Measurements from ENCODE around the gene NPHP3. TPM values are rescaled to one million over a fixed set of nuclear protein-coding genes. Genes with fewer than 3 reads are reported as not detected.
"Not testable (repeated sequence)": the region's sequence is repeated elsewhere in the genome, so short reads cannot be mapped to it uniquely, and the experiment has no call there.

The NPHP3 gene
- total RNA-seq, 2 experiments from 2014 or later, result 31.5 to 32.2 TPM

- POLR2A ChIA-PET, result no interaction called here
- Mint-ChIP-seq H3K27ac (no peak overlapping the region), H3K4me3 (no peak overlapping the region)
Measured at GRCh38 chr3:132652640-132653270, 69.5 kb downstream of the NPHP3 start.

GRCh38 chr3:132650153-132650552 lies 72.1 kb downstream of the NPHP3 start:
- Mint-ChIP-seq H3K4me1 (peaks cover 1% of the 10 kb centered on the region), H3K27ac (no peak overlapping the region), H3K9me3 (no peaks in the 10 kb centered on the region), H3K36me3 (no peaks in the 10 kb centered on the region), H3K27me3 (no peaks in the 10 kb centered on the region), H3K4me3 (no peak overlapping the region)
- ATAC-seq (ENCODE audit: low read depth), result no peak
- POLR2A ChIA-PET, result no interaction called here
- no peak for DNase-seq

More at GRCh38 chr3:132652640-132653270, 69.5 kb downstream of the NPHP3 start:
- Mint-ChIP-seq H3K27me3 (no peaks in the 10 kb centered on the region), H3K36me3 (no peaks in the 10 kb centered on the region), H3K9me3 (no peaks in the 10 kb centered on the region), H3K4me1 (peaks cover 7% of the 10 kb centered on the region)
- no peak for ATAC-seq (ENCODE audit: low read depth)
- no peak for DNase-seq

- no peak overlapping the region for H3K4me3 Mint-ChIP-seq
- peaks cover 9% of the 10 kb centered on the region for H3K4me1 Mint-ChIP-seq
- H3K27me3 Mint-ChIP-seq, result no peaks in the 10 kb centered on the region
- no peaks in the 10 kb centered on the region for H3K36me3 Mint-ChIP-seq
- DNase-seq (no peak), ATAC-seq (ENCODE audit: low read depth) (no peak)
- H3K9me3 Mint-ChIP-seq, result no peaks in the 10 kb centered on the region
- POLR2A ChIA-PET, result interaction anchor here (1.2 kb wide), 1 partner anchor 14 kb away, joined by 3 read pairs; no protein-coding TSS in a partner anchor
- H3K27ac Mint-ChIP-seq, result no peak overlapping the region
Measured at GRCh38 chr3:132645058-132645457, 77.2 kb downstream of the NPHP3 start.

GRCh38 chr3:132643366-132643765 lies 78.8 kb downstream of the NPHP3 start:
- Mint-ChIP-seq H3K4me3 (no peak overlapping the region), H3K27ac (peak overlapping the region; percentile 41), H3K36me3 (peaks cover 2% of the 10 kb centered on the region), H3K27me3 (no peaks in the 10 kb centered on the region), H3K9me3 (no peaks in the 10 kb centered on the region), H3K4me1 (peaks cover 9% of the 10 kb centered on the region)
- DNase-seq, result no peak
- POLR2A ChIA-PET, result interaction anchor here (0.8 kb wide), 1 partner anchor 226 kb away, joined by 3 read pairs; the partner anchor contains the start of gene DNAJC13
- no peak for ATAC-seq (ENCODE audit: low read depth)

- DNase-seq, result no peak
- Mint-ChIP-seq H3K4me1 (peaks cover 9% of the 10 kb centered on the region), H3K36me3 (peaks cover 2% of the 10 kb centered on the region), H3K9me3 (no peaks in the 10 kb centered on the region), H3K4me3 (no peak overlapping the region), H3K27me3 (no peaks in the 10 kb centered on the region), H3K27ac (no peak overlapping the region)
- POLR2A ChIA-PET, result no interaction called here
- no peak for ATAC-seq (ENCODE audit: low read depth)
Measured at GRCh38 chr3:132642539-132642847, 79.7 kb downstream of the NPHP3 start.

GRCh38 chr3:132641837-132642538 lies 80.2 kb downstream of the NPHP3 start:
- Mint-ChIP-seq H3K27me3 (no peaks in the 10 kb centered on the region), H3K4me3 (no peak overlapping the region), H3K4me1 (peaks cover 9% of the 10 kb centered on the region), H3K9me3 (no peaks in the 10 kb centered on the region), H3K36me3 (peaks cover 4% of the 10 kb centered on the region), H3K27ac (no peak overlapping the region)
- POLR2A ChIA-PET, result no interaction called here
- ATAC-seq (ENCODE audit: low read depth) (no peak), DNase-seq (no peak)

- H3K27me3 Mint-ChIP-seq; H3K9me3 Mint-ChIP-seq; POLR2A ChIA-PET; H3K4me3 Mint-ChIP-seq; ATAC-seq (ENCODE audit: low read depth); H3K27ac Mint-ChIP-seq; H3K36me3 Mint-ChIP-seq; DNase-seq; H3K4me1 Mint-ChIP-seq: not testable (repeated sequence)
Measured at GRCh38 chr3:132641427-132641826, 80.8 kb downstream of the NPHP3 start.

- no peak overlapping the region for H3K4me3 Mint-ChIP-seq
- H3K4me1 Mint-ChIP-seq, result peaks cover 7% of the 10 kb centered on the region
- ATAC-seq (ENCODE audit: low read depth) (no peak), DNase-seq (no peak)
- no peaks in the 10 kb centered on the region for H3K9me3 Mint-ChIP-seq
- no peak overlapping the region for H3K27ac Mint-ChIP-seq
- H3K27me3 Mint-ChIP-seq, result no peaks in the 10 kb centered on the region
- H3K36me3 Mint-ChIP-seq, result peaks cover 15% of the 10 kb centered on the region
- POLR2A ChIA-PET, result no interaction called here
Measured at GRCh38 chr3:132638706-132639105, 83.5 kb downstream of the NPHP3 start.

- no peak overlapping the region for H3K4me3 Mint-ChIP-seq
- no peak overlapping the region for H3K27ac Mint-ChIP-seq
- H3K27me3 Mint-ChIP-seq, result no peaks in the 10 kb centered on the region
- H3K36me3 Mint-ChIP-seq, result peaks cover 15% of the 10 kb centered on the region
- POLR2A ChIA-PET, result no interaction called here
- ATAC-seq (ENCODE audit: low read depth) (no peak), DNase-seq (no peak)
- H3K4me1 Mint-ChIP-seq, result no peaks in the 10 kb centered on the region
- H3K9me3 Mint-ChIP-seq, result no peaks in the 10 kb centered on the region
Measured at GRCh38 chr3:132637590-132637989, 84.6 kb downstream of the NPHP3 start.

- Mint-ChIP-seq H3K36me3 (peaks cover 15% of the 10 kb centered on the region), H3K4me1 (no peaks in the 10 kb centered on the region), H3K4me3 (no peak overlapping the region), H3K9me3 (no peaks in the 10 kb centered on the region), H3K27ac (no peak overlapping the region), H3K27me3 (no peaks in the 10 kb centered on the region)
- ATAC-seq (ENCODE audit: low read depth), result no peak
- DNase-seq, result no peak
- POLR2A ChIA-PET, result no interaction called here
Measured at GRCh38 chr3:132635052-132635451, 87.2 kb downstream of the NPHP3 start.

Other genes starting within 250 kb of the NPHP3 start
- not detected for gene ACKR4, start 125.1 kb downstream of the NPHP3 start, total RNA-seq
- gene ACAD11, start 62.6 kb downstream of the NPHP3 start, total RNA-seq, result 10 to 100 TPM; 18.5 to 19.4 TPM
- gene UBA5, start 62.1 kb downstream of the NPHP3 start, total RNA-seq, result 10 to 100 TPM; 33.6 to 43.3 TPM

Data from activated naive CD8-positive, alpha-beta T cell treated with anti-CD3 and anti-CD28 coated beads, Interleukin-2, amount 10 ng/mL, durations not matched to agents 7 days and 5 days (primary cell).